Endothelial cell of umbilical vein (primary cell): ENCODE results near the gene RNF40.

Experiments
- POLR2A ChIP-seq: IDR thresholded peaks from 2 replicates; pipeline ENCODE4 v1.6.1; 2012; ENCODE audit warnings: low read depth, mild to moderate bottlenecking, control low read depth, low read length
- TF ChIP-seq, protein P1 (sequence below), 2 donors: IDR thresholded peaks; 1 replicate in 1 of 2; 2 replicates in 1 of 2; pipeline ENCODE4 v1.5.1; 2011; ENCODE audit warnings: low read length in 2 of 2, mild to moderate bottlenecking in 2 of 2, moderate library complexity in 2 of 2, control low read depth in 1 of 2, inconsistent platforms in 1 of 2, low read depth in 1 of 2; ENCODE audit not compliant: insufficient read depth in 1 of 2; ENCODE audit errors: extremely low read depth in 1 of 2

DNA sequence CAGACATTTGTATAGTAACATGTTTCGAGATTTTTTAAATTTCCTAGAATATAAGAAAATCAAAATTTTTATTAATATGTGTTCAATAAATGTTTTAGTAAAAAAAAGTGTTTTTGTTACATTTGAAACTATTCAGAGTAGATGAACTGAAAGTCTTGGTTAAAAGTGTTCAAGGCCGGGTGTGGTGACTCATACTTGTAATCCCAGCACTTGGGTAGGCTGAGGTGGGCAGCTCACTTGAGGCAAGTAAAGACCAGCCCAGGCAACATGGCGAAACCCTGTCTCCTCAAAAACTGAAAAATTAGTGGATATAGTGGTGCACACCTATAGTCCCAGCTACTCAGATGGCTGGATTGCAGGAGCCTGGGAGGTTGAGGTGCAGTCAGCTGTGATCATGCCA, 30.7 kb upstream of the RNF40 start:
- TF ChIP-seq POLR2A: no peak
- TF ChIP-seq, protein P1, sequence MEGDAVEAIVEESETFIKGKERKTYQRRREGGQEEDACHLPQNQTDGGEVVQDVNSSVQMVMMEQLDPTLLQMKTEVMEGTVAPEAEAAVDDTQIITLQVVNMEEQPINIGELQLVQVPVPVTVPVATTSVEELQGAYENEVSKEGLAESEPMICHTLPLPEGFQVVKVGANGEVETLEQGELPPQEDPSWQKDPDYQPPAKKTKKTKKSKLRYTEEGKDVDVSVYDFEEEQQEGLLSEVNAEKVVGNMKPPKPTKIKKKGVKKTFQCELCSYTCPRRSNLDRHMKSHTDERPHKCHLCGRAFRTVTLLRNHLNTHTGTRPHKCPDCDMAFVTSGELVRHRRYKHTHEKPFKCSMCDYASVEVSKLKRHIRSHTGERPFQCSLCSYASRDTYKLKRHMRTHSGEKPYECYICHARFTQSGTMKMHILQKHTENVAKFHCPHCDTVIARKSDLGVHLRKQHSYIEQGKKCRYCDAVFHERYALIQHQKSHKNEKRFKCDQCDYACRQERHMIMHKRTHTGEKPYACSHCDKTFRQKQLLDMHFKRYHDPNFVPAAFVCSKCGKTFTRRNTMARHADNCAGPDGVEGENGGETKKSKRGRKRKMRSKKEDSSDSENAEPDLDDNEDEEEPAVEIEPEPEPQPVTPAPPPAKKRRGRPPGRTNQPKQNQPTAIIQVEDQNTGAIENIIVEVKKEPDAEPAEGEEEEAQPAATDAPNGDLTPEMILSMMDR (IDR thresholded peaks at IDR 0.05; ENCODE audit: extremely low read depth in 1 of 2, insufficient read depth in 1 of 2, low read depth in 1 of 2, low read length in 2 of 2): no peak
